Epithelial cell of proximal tubule (primary cell): ENCODE results near the gene KPTN. TPM values are rescaled to one million over a fixed set of nuclear protein-coding genes. Genes with fewer than 3 reads are reported as not detected.
A peak's percentile ranks its signal among the peaks of the same experiment; 100 is the strongest.

Experiments used
- DNase-seq: peaks from one replicate; pipeline ENCODE4 v3.0.0-alpha.2; 2011; ENCODE audit warnings: low read depth
- H3K4me3 ChIP-seq: 2 replicates; pipeline ENCODE4 v1.5.1; 2011; ENCODE audit warnings: low read depth, mild to moderate bottlenecking, low read length
- CTCF ChIP-seq: conservative IDR thresholded peaks from 2 replicates; pipeline ENCODE4 v1.5.1; 2012; ENCODE audit warnings: low read depth, mild to moderate bottlenecking, low read length
- total RNA-seq: library from RNA; depleted of rRNA; stranded (reverse); fragments of >200 nt; gene quantifications from 2 replicates; pipeline ENCODE4 v1.2.3, GENCODE V29; 2015

KPTN gene
- total RNA-seq, 1 donor from 2014 or later = 3.2 TPM

GRCh38 chr19:47435196-47435595, 48.8 kb downstream of the KPTN start:
- no peak for TF ChIP-seq CTCF
- H3K4me3 ChIP-seq = no peak overlapping the region
- no peak for DNase-seq

GRCh38 chr19:47434088-47434487, 49.9 kb downstream of the KPTN start:
- TF ChIP-seq CTCF = no peak
- DNase-seq = no peak
- H3K4me3 ChIP-seq = no peak overlapping the region

GRCh38 chr19:47433121-47433520, 50.9 kb downstream of the KPTN start:
- no peak overlapping the region for H3K4me3 ChIP-seq
- TF ChIP-seq CTCF = no peak
- no peak for DNase-seq

GRCh38 chr19:47432499-47432898, 51.5 kb downstream of the KPTN start:
- H3K4me3 ChIP-seq = no peak overlapping the region
- no peak for TF ChIP-seq CTCF
- no peak for DNase-seq

GRCh38 chr19:47432091-47432490, 51.9 kb downstream of the KPTN start:
- H3K4me3 ChIP-seq = no peak overlapping the region
- no peak for TF ChIP-seq CTCF
- no peak for DNase-seq

GRCh38 chr19:47430041-47430802, 53.8 kb downstream of the KPTN start:
- TF ChIP-seq CTCF = peak; percentile 2
- peak overlapping the region; percentile 8 for H3K4me3 ChIP-seq
- no peak for DNase-seq
